GM21786 (cell line): ENCODE results near the gene CLIC5.

Experiments used
- ATAC-seq: cut with Tn5 transposase; IDR thresholded peaks from one replicate; pipeline ENCODE4 v1.9.1; 2021; ENCODE audit not compliant: unreplicated experiment

The CLIC5 gene

GRCh38 chr6:46015119-46015968, at the start of gene CLIC5:
TSS of gene CLIC5 (minus strand) at chr6:46015860. CDS start at chr6:46015542, 318 bp downstream.
- no peak for ATAC-seq

- ATAC-seq = no peak
Observed at GRCh38 chr6:46062991-46063390, 47.3 kb upstream of the CLIC5 start.

- ATAC-seq = no peak
Observed at GRCh38 chr6:46062312-46062711, 46.7 kb upstream of the CLIC5 start.

- ATAC-seq = no peak
Observed at GRCh38 chr6:46061497-46061896, 45.8 kb upstream of the CLIC5 start.

- no peak for ATAC-seq
Observed at GRCh38 chr6:46059608-46060007, 43.9 kb upstream of the CLIC5 start.

- no peak for ATAC-seq
Observed at GRCh38 chr6:46058951-46059350, 43.3 kb upstream of the CLIC5 start.

- no peak for ATAC-seq
Observed at GRCh38 chr6:46057792-46058191, 42.1 kb upstream of the CLIC5 start.

- ATAC-seq = no peak
Observed at GRCh38 chr6:46056906-46057529, 41.4 kb upstream of the CLIC5 start.

GRCh38 chr6:46054516-46054915, 38.9 kb upstream of the CLIC5 start:
- ATAC-seq = no peak

- ATAC-seq = no peak
Observed at GRCh38 chr6:46053039-46053933, 37.6 kb upstream of the CLIC5 start.

- ATAC-seq = no peak
Observed at GRCh38 chr6:46052479-46052878, 36.8 kb upstream of the CLIC5 start.

GRCh38 chr6:46051962-46052361, 36.3 kb upstream of the CLIC5 start:
- no peak for ATAC-seq

GRCh38 chr6:46050845-46051405, 35.3 kb upstream of the CLIC5 start:
- no peak for ATAC-seq

- ATAC-seq = no peak
Observed at GRCh38 chr6:46048646-46049297, 33.1 kb upstream of the CLIC5 start.

- ATAC-seq = no peak
Observed at GRCh38 chr6:46046558-46047174, 31.0 kb upstream of the CLIC5 start.

- ATAC-seq = no peak
Observed at GRCh38 chr6:46044881-46045617, 29.4 kb upstream of the CLIC5 start.

GRCh38 chr6:46042355-46042999, 26.8 kb upstream of the CLIC5 start:
- peak; percentile 83 for ATAC-seq

GRCh38 chr6:46040288-46040687, 24.6 kb upstream of the CLIC5 start:
- no peak for ATAC-seq

- ATAC-seq = no peak
Observed at GRCh38 chr6:46039646-46040045, 24.0 kb upstream of the CLIC5 start.
